Retinal pigment epithelial cell (primary cell): Measurements from ENCODE around the gene MSH2.
A peak's percentile ranks its signal among the peaks of the same experiment; 100 is the strongest.
"Not testable (repeated sequence)": the region's sequence is repeated elsewhere in the genome, so short reads cannot be mapped to it uniquely, and the experiment has no call there.

ENCODE experiments used
- DNase-seq: peaks from one replicate; pipeline ENCODE4 v3.0.0-alpha.2; 2010; ENCODE audit warnings: low read depth
- H3K4me3 ChIP-seq: 2 replicates; pipeline ENCODE4 v1.5.1; 2011; ENCODE audit warnings: mild to moderate bottlenecking, low read length, control low read depth, moderate library complexity
- CTCF ChIP-seq: conservative IDR thresholded peaks from 2 replicates; pipeline ENCODE4 v1.5.1; 2011; ENCODE audit warnings: low read depth, low read length, control low read depth, inconsistent platforms

MSH2 gene

DNA sequence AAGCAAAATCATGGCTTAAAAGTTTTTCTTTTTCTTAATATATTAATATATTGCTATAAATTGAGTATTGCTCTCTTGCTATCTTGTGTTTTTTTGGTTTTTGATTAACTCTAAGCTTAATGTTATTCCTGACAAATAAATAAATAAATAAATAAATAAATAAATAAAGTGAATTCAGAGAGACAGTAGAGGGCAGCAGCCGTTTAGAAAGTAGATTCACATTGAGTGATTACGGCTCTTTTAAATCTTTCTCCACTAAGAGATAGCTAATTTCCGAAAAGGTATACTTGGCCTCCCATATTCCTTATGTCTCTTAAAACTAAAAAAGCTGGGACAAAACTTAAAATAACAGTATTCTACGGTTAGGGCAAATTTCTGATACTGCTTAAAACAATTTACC is 34.3 kb downstream of the MSH2 start:
- TF ChIP-seq CTCF, result peak; percentile 47
- DNase-seq, result no peak

DNA sequence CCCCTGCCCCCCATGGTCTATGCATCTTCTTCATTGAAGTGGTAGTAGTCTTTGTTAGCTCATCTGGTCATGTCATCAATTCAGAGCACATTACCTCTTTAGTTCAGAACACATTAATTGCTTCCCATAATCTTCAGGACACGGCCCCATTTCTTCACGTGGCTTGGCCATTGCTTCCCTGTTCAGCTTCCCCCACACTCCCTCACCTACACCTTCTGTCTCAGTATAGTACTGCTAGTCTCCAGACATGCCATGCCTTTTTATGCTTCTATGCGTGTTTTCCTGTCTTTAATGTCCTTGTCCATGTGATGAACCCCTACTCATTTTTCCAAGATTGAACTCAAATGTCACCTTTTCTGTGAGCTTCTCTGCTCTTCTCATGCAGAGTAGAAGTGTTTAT is 35.1 kb downstream of the MSH2 start:
- DNase-seq, result no peak
- H3K4me3 ChIP-seq, result no peak overlapping the region
- no peak for TF ChIP-seq CTCF

More for the DNA sequence above, 34.3 kb downstream of the MSH2 start:
- H3K4me3 ChIP-seq, result no peak overlapping the region

GRCh38 chr2:47438783-47439182 is 35.8 kb downstream of the MSH2 start:
- no peak overlapping the region for H3K4me3 ChIP-seq
- no peak for TF ChIP-seq CTCF
- no peak for DNase-seq

DNA sequence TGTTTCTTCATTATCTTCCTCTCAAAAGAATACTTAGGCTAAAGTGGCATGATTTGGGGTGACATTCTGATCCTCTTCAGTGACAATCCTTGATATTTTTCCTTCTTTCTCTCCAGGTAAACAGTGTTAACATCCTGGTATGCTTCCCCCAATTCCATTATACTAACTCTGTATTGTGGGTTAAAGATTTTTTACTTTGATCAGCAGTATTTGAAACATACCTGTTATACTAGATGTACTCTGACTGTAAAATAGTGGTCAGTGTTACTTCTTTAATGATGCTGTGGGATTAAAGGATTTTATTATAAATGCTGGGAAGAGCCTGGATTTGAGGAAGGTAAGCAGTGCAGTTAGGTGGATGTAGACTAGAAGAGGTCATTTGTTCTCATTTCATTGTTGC is 48.8 kb downstream of the MSH2 start:
- DNase-seq, result no peak
- H3K4me3 ChIP-seq, result no peak overlapping the region
- no peak for TF ChIP-seq CTCF

DNA sequence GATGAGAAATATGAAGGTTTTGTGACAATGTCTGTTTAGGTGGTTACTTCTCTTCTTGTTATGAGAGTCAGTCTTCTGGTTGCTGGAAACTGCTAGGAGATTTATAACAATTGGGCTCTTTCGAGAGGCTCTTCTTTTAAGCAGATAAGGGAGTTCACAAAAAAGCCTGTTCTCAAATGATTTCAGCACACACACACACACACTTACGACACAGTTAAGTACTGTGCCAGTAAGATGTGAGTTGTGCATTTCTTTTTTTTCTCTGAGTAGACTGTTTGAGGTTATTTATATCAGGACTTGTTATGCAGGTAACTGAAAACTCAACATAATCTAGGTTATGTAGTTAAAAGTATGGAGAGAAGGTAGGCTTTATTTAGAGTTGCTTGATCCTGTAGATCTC is 49.8 kb downstream of the MSH2 start:
- no peak overlapping the region for H3K4me3 ChIP-seq
- TF ChIP-seq CTCF, result no peak
- no peak for DNase-seq

DNA sequence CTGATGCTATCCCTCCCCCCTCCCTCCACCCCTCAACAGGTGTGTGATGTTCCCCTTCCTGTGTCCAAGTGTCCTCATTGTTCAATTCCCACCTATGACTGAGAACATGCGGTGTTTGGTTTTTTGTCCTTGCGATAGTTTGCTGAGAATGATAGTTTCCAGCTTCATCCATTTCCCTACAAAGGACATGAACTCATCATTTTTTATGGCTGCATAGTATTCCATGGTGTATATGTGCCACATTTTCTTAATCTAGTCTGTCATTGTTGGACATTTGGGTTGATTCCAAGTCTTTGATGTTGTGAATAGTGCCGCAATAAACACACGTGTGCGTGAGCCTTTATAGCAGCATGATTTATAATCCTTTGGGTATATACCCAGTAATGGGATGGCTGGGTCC is 51.9 kb downstream of the MSH2 start:
- H3K4me3 ChIP-seq, DNase-seq: not testable (repeated sequence)

- no peak for DNase-seq
- no peak for TF ChIP-seq CTCF
- no peak overlapping the region for H3K4me3 ChIP-seq
These were observed 52.5 kb downstream of the MSH2 start for GRCh38 chr2:47455411-47455810.

DNA sequence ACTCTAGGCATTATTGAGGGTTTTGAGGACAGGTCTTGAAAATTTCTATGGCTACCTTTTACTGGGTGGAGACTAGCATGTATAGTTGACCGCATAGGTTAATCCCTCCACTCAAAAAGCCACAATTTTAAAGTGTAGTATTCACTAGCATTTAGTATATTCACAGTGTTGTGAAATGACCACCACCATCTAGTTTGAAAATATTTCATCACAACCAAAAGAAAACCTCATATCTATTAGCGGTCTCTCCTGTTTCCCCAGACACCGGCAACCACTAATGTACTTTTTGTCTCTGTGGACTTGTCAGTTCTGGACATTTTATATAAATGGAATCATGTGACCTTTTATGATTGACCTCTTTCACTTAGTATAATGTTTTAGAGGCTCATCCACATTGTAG is 53.9 kb downstream of the MSH2 start:
- TF ChIP-seq CTCF, result no peak
- DNase-seq, result no peak
- H3K4me3 ChIP-seq, result no peak overlapping the region
